ENCODE data around the gene TIMD4. TPM values are rescaled to one million over a fixed set of nuclear protein-coding genes. Genes with fewer than 3 reads are reported as not detected.

The TIMD4 gene
- total and polyA plus RNA-seq, 2 donors (not counting 1 experiment from before 2014, with no cell fraction given), result not detected

DNA sequence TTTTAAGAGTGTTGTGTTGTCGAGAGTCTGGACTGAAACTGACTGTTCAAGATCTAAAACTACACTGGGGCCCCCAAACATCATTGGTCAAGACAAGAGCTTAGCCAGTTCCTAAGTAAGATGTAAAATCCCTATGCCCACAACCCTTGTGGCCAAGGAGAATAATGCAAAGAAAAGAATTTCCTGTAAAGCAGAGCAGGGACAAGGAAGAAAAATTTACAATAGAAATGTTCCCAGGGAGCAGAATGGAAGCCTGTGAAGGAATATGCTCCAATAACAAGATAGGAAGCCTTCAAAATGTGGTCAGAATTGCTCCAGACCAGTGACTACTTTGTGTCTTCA lies 92.6 kb downstream of the TIMD4 start:
- no peaks in the 10 kb centered on the region for H3K4me1 ChIP-seq (ENCODE audit: control insufficient read depth, extremely low read depth, insufficient read depth, low read length)
- H4K20me1 ChIP-seq (ENCODE audit: control insufficient read depth, extremely low read depth, insufficient read depth, low read length), result no peaks in the 10 kb centered on the region
- no peaks in the 10 kb centered on the region for H3K9me3 ChIP-seq (ENCODE audit: control insufficient read depth, insufficient read depth, low read depth, low read length)
- no peaks in the 10 kb centered on the region for H3K36me3 ChIP-seq (ENCODE audit: control insufficient read depth, insufficient read depth, low read length)
- no peak overlapping the region for H2AFZ ChIP-seq (ENCODE audit: low read length)
- H3K27ac ChIP-seq (ENCODE audit: insufficient read depth, low read length), result no peak overlapping the region
- no peaks in the 10 kb centered on the region for H3K27me3 ChIP-seq (ENCODE audit: control insufficient read depth, insufficient read depth, low read length)
- no peak overlapping the region for H3K4me2 ChIP-seq (ENCODE audit: extremely low read depth, insufficient read depth, low read length)
- H3K4me3 ChIP-seq (replicated peaks in 1 of 4; ENCODE audit: control extremely low read depth in 1 of 4, insufficient read depth in 1 of 4, low read depth in 3 of 4, low read length in 4 of 4), result no peak overlapping the region
- TF ChIP-seq CTCF (conservative IDR thresholded peaks at IDR 0.05 in 1 of 2, IDR thresholded peaks at IDR 0.05 in 1 of 2; ENCODE audit: low read depth in 1 of 2, low read length in 2 of 2) (no peak), EZH2 (IDR thresholded peaks at IDR 0.05; ENCODE audit: low read length, missing control alignments) (no peak)
- no peaks in the 10 kb centered on the region for H3K79me2 ChIP-seq (ENCODE audit: control insufficient read depth, insufficient read depth, low read length)
- no peak overlapping the region for H3K9ac ChIP-seq (ENCODE audit: insufficient read depth, low read length)
- no peak for DNase-seq (ENCODE audit: low read depth in 2 of 2)

Other genes with a start within 250 kb of the TIMD4 start
- 0.17 and 0.26 TPM in 2 replicates for gene PPP1R2B, start 112.9 kb downstream of the TIMD4 start, total RNA-seq
- gene PPP1R2B, start 112.9 kb downstream of the TIMD4 start, polyA plus RNA-seq, result not detected in 2 replicates
- gene HAVCR1, start 95.9 kb upstream of the TIMD4 start, total RNA-seq, result not detected in 2 replicates
- not detected in 2 replicates for gene HAVCR1, start 95.9 kb upstream of the TIMD4 start, polyA plus RNA-seq
- gene HAVCR2, start 145.8 kb upstream of the TIMD4 start, total RNA-seq, result 2.5 and 3.6 TPM in 2 replicates
- gene HAVCR2, start 145.8 kb upstream of the TIMD4 start, polyA plus RNA-seq, result 0.41 and 0.56 TPM in 2 replicates
- gene MED7, start 179.6 kb upstream of the TIMD4 start, total RNA-seq, result 9.8 and 11.4 TPM in 2 replicates
- gene MED7, start 179.6 kb upstream of the TIMD4 start, polyA plus RNA-seq, result 15.1 and 17.5 TPM in 2 replicates
- gene GARIN3, start 203.0 kb upstream of the TIMD4 start, total RNA-seq, result not detected in 2 replicates
- not detected in 2 replicates for gene GARIN3, start 203.0 kb upstream of the TIMD4 start, polyA plus RNA-seq
- 0.17 TPM in 1 of 2 replicates, not detected in the other for gene ITK, start 217.6 kb upstream of the TIMD4 start, total RNA-seq
- not detected in 2 replicates for gene ITK, start 217.6 kb upstream of the TIMD4 start, polyA plus RNA-seq

Data from fibroblast of lung (primary cell).